Fibroblast of the conjunctiva (primary cell): ENCODE data around the gene MAEA.

Experiments
- DNase-seq: peaks from one replicate; pipeline ENCODE4 v3.0.0-alpha.2; 2010; ENCODE audit warnings: low read depth

The MAEA gene

GRCh38 chr4:1353186-1354055, 63.7 kb downstream of the MAEA start:
- DNase-seq = no peak

DNA sequence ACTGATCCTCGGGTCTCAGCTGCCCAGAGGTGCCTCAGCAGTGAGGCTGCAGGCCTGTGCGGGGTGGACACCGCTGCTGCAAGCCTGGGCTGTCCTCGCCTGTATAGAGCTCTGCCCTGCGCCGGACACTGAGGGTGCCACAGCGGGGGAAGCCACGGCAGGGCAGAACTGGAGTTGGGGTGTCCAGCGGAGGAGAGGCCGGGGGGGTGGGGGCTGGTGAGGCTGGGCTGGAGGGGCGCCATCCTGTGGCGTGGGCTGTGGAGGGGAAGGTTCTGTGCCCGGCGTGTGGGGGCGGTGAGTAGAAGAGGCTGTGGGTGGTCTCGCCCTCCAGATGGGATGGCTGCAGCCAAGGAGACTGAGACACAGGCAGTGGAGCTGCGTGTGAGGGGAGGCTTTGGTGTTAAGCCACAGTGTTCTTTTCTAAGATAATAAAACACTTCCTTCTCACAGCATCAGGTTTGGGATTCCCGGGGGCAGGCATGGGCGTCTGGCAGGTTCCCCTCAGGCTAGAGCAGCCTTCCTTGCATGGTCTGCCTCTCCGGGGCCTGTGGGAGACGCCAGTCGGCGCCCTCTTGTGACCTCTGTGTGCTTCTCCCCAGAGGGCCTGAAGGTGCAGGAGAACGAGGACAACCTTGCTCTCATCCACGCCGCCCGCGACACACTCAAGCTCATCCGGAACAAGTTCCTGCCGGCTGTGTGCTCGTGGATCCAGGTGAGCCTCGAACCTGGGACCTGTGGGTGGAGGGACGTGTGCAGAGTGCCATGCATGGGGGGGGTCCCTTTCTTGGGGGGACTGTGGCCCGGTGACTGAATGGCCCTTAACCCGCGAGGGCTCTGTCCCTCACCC, 64.7 kb downstream of the MAEA start:
- DNase-seq = no peak

DNA sequence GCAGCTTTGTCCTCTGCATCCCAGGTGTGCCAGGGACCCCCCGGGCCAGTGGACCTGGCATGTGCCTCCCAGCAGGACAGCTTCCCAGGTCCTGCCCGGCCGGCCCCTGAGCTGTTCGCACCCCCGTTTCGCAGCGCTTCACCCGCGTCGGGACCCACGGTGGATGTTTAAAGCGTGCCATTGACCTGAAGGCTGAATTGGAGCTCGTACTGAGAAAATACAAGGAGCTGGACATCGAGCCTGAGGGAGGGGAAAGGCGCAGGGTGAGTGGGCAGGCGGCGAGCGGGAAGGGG, 65.2 kb downstream of the MAEA start:
- DNase-seq = no peak

DNA sequence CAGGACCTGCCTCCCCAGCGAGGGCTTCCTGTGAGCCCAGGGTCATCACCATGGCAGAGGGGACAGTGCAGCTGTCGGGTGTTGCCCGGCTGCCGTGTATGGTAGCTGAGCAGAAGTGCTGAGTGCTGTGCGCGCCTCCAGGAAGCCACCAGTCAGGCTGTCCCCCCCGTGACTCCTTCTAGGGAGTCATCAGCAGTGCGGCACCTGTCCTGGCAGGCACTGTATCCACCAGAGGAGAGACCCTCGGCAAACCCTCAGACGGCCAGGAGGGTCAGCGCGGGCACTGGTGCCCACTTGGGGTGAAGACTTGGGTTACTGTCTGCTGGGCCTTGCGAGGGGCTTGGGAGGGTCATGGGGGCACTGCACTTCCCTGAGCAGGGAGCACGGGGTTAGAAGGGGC, 65.7 kb downstream of the MAEA start:
- DNase-seq = no peak

DNA sequence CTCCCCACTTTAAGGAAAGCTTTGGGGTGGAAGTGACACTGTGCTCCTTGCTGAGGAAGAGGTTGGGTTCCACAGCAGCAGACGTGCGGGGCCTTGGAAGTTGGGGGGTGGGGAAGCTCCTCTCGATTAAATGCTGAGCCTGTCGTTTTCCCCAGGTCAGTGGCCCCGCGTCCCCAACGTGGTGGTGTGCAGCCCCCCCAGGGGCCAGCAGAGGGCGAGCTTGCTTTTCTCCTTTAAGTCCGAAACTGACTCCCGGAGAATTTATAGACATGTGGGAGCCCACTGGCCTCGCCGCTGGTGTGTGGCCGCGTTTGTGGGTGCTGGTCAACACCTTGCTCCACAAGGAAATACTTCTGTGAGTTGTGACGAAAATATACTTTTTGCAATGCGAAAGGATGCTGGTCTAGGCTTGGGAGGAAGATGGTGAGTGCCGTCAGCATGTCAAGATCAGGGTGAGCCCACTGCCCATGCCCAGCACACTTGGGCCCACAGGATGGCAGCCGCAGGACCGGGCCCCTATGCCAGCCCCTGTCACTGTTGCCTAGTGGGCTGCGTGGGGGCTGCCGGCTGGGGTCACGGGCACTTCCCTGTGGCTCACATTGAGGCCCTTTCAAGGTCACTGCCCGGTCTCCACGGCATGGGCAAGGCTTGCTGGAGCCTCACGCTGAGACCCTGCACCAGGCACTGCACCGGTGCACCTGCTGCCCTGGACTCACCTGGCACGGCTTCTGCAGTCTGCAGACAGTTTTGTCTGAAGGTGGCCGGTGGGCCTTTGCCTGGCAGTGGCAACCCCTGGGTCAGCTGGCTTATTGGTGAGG, 66.7 kb downstream of the MAEA start:
- DNase-seq = no peak

- no peak for DNase-seq
Observed at GRCh38 chr4:1357356-1358248, 67.9 kb downstream of the MAEA start.

DNA sequence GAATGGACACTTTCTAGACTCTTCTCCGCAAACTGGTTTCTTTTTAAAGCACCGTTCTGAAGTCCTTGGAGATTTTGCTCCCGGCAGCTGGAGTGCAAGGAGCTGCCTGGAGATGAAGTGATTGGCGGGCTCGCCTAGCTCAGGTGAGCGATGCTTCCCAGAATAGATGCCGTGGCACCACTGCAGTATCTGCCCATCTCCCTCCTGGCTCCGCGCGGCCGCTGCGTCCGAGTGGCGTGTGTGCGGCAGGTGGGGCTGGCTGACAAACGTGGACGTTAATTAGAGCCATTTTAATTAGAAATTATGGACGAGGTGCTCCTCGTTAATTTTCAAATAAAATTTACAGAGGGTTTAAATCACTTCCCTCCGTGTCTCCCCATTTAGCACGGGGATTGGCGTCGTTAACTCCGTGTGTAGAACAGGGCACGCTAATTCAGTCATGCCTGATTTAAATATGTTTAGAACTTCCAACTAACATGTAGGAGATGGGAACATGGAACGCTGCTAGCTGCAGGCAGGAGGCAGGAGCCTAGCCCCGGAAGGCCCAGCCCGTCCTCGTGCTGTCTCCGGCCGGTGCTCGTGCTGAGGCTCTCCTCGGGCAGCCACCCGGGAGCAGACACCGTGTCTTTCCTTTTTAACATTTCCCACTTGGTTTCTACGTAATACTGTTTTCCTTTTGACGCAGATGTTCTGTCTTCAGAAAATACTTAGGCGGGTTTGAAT, 68.9 kb downstream of the MAEA start:
- no peak for DNase-seq

- no peak for DNase-seq
Observed at GRCh38 chr4:1359144-1359501, 69.4 kb downstream of the MAEA start.

DNA sequence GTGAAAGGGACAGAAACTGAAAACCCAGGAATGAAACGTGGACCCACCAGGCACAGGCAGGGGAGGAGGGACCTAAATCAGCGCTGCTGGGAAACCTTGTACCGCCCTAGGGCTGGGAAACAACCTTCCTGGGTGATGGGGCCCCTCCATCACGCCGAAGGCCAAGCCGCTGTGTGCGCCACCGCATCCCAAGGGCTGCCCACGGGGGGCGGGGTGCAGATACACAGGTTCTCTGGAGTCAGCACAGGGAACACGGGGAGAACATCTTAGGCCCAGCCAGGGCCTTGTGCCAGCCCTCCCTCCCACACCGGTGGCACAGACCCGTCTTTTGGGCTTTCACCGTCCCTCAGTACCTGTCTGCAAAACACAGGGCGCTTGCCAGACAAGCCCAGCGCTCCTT, 70.3 kb downstream of the MAEA start:
- no peak for DNase-seq

DNA sequence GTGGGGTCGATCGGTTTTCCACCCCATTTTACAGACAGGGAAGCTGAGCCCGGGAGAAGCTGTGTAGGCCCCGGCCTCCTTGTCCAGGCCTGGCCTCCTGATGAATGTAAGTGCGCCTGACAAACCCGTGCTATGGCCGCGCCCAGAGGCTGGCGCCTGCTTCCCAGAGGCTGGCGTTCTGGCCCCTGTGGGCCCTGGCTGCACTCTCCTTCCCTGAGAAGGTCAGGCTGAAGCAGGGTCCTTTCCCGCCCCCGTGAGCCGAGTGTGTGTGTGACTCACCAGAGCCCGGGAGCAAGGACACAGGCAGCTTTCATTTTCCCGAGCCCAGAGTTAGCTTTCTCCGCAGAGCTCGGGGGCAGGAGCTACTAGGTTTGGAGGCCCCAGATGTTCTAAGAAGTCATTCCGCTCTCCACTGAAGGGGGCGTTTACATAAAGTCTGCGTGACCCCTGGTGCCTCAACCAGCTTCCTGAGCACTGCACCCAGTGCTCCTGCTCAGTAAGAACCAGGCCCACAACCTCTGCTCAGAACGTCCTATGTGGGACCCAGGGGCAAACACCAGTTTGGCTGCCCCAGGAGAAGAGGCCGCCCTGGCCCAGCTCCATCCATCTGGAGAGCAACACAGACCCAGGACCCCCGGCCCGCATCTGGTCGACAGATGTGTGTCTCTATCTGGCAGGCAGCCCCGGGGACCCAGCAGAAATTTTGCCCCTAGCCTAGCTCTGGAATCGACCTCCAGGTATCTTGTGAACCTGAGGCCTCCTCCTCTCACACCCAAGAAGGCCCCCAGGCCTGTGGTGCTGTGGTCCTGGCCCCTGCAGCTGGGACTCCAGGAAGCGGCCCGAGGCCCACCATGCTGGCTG, 71.0 kb downstream of the MAEA start:
- DNase-seq = peak; percentile 37

DNA sequence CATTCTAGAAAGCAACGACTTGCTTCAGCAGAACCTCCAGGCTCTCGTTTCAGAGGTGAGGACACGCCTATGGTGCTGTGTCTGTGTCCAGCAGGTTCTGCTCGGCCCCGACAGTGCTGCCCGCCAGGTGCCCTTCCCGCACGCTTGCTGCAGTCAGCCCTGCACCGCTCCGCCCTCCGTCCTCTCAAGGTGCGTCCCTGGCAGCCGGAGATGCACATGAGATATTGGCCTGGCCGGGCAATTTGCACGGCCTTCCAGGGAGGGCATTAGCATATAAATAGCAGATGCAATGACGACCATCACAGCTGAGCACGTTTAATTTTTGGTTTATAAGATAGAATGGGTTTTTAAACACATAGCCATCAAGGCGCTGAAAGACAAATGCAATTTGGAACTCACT, 71.7 kb downstream of the MAEA start:
- DNase-seq = no peak

DNA sequence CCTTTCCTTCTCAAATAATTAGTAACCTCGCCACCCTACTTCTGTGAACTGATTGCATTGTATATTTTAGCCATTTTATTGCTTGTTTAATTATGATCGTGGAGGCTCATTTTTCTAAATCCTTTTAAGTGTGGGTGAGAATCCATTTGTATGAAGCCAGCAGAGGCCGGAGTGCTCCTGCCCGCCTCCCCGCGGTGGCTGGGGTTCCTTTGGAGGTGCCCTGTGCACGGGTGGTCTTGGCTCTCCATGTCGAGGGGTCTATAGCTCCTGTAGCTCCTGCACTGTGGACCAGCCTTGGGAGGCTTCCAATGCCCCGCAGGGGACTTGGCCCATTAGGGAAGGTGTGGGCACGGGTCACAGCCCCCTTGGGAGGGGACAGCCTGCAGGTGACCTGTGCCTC, 72.4 kb downstream of the MAEA start:
- no peak for DNase-seq

DNA sequence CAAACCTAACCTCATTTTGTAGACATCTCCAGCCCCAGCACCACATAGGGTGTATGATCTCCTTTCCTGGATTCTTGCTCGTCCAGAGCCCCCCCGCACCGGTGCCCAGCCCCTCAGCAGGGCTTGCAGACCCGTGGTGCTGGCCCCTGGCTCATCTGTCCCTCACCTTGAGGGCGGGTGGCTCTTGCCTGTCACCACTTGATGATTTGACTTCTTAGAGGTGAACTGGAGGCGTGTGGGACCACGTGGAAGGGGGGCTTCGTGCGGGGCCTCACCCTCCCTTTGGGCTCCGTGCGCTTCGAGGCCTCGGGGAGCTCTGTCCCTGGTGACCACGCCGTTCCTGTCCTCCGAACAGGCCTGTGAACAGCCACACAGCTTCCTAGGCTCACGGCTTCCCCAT, 72.8 kb downstream of the MAEA start:
- no peak for DNase-seq

GRCh38 chr4:1363513-1363912, 73.8 kb downstream of the MAEA start:
- no peak for DNase-seq

DNA sequence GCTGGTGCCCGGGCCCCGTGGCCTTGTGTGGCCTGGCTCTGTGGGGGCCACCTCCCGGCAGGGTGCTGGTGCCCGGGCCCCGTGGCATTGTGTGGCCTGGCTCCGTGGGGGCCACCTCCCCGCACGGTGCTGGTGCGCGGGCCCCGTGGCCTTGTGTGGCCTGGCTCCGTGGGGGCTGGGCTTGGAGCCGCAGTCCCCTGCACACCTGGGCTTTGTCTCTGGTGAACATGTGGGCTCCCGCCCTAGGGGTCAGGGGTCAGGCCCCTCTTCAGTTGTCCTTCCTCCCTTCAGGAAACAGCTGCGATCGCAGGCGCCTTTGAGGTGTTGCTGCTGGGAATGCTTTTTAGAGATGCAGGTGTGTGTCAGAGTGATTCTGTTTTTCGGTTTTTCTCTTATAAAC, 74.5 kb downstream of the MAEA start:
- DNase-seq = no peak

GRCh38 chr4:1364748-1365147, 75.1 kb downstream of the MAEA start:
- DNase-seq = no peak

DNA sequence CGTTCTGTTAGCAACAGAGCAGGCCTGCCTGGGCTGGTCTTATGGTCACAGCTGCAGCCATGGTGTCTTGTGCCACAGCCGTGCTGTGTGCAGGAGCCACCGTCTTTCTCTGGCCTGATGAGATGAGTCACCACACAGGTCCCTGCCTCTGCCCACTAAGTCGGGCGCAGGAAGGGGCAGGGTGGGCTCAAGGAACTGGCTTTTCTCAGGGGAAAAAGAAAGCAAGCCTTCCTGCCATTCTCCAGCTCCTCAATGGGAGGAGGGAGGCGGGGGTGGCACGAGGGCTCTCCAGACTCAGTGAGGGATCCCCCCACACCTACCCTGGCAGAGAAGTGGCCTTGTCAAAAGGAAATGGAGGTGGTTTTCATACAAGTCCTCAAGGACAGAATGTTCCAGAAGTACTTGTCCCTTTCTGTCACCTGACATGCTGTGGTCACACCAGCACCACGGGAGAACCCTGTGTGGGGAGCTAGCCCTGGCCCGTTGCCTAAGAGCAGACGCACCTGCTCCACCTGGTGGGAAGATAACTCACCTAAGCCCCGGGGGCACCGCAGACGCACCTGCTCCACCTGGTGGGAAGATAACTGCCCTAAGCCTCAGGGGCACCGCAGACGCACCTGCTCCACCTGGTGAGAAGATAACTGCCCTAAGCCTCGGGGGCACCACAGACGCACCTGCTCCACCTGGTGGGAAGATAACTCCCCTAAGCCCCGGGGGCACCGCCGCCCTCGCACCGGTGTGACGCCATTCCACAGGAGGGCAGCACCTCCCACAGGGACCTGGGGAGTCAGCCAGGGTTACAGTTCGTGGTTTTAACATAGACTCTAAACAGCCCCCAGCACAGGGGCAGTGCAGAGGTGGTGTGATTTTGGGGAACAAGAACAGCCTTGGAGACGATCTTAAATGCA, 75.8 kb downstream of the MAEA start:
- DNase-seq = no peak

DNA sequence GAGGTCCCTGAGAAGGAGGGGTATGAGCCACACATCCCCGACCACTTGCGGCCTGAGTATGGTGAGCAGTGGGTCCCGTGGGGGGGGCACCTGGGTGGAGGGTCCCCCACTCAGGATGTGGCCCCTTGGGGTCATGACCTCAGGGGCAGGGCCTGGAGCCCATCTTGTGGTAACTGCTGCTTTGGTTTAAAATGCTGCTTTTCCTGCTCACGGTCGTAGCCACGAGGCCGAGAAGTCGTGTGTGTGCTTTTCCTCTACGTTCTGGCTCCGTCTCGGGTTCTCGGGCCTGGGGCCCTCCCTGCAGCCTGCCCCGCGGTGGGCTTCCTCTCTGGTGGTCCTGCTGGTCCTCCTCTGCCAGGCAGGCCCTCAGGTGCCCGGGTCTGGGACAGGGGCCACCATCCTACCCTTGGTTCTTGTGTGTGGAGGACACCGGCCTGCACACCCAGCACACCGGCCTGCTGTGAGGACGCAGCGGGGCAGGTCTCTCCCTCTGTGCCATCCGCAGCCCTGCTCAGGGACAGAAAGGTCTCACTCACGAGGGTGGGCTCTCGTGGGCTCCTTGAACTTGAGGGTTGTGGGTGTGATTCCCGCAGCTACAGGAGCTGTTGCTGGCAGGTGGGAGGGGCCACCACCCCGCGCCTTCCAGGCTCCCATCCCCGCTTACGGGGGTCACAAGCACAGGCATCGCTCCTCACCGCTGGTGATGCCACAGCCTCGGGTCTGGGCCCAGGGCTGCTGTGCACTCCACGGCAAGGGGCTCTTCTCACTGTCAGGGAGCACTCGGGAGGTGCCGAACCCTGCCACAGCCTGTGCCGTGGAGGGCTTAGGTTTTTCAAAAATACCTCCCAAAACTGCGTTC, 76.9 kb downstream of the MAEA start:
- no peak for DNase-seq
